Brain pericyte (primary cell): Measurements from ENCODE around the gene SERPINA4.

Experiments used
- DNase-seq: peaks from one replicate; pipeline ENCODE4 v3.0.0-alpha.2; 2012; ENCODE audit warnings: low read depth, low spot score

SERPINA4 gene

DNA sequence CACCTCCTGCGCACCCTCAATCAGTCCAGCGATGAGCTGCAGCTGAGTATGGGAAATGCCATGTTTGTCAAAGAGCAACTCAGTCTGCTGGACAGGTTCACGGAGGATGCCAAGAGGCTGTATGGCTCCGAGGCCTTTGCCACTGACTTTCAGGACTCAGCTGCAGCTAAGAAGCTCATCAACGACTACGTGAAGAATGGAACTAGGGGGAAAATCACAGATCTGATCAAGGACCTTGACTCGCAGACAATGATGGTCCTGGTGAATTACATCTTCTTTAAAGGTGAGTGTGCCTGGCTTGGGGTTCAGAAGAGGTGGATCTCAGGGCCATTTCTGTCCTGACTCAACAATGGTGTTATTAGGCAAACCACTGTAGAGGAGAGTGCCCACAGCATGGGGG, 53.6 kb downstream of the SERPINA4 start:
- no peak for DNase-seq

DNA sequence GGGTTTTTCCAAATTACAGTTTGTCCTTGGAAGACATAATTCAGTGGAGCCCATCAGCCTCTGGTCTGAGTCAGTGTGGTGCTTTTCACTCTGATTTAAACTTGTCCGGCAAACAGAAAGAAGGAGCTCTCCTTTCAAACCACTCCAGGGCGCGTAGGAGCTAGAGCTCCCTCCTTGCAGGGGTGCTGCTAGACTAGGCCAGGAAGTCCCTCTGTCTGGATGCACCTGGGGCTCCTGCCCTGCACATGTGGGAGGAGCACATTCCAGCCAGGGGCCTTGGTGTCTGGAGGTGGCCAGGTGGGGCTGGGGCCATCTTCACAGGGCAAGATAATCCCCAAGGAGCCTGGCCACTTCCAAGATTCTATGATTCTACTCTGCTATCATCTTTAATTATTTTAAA, 54.0 kb downstream of the SERPINA4 start:
- DNase-seq = no peak

GRCh38 chr14:94615823-94616570, 54.8 kb downstream of the SERPINA4 start:
- no peak for DNase-seq

- DNase-seq = no peak
Measured at GRCh38 chr14:94617366-94617941, 56.2 kb downstream of the SERPINA4 start.

DNA sequence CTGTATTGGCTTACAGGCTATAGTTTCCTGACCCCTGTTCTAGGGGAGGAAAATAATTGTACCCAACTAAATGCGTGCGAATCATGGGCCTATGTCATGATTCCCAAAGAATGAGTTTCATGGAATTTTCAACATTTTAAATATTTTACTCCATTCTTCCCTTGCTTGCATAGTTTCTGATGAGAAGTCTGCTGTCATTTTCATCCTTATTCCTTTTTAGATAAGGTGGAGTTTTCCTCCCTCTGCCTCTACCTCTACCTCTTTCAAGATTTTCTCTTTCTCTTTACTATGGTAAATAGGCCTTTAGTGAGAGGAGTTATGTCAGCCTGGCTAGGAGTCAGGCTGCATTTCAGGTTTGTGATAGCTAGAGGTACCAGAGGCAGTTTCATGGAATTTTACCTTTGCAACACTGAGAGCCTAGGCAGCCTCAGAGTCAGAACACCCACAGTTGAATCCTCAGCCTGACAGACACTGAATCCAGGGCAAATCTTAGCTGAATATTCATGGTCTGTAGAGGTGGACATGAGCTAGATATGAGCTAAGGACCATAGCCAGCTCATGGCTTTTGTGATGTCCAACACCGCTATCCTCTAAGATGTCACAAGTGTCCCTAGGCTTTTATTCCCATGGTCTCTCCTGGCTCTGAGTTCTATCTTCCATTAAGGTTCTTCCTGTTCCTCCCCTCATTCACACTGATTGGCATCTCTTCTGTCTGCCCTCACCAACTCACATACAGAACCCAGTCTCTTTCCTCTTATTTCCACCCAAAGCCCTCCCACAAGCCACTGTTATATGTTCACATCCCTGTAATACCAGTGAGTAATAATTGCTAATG, 57.0 kb downstream of the SERPINA4 start:
- DNase-seq = no peak

DNA sequence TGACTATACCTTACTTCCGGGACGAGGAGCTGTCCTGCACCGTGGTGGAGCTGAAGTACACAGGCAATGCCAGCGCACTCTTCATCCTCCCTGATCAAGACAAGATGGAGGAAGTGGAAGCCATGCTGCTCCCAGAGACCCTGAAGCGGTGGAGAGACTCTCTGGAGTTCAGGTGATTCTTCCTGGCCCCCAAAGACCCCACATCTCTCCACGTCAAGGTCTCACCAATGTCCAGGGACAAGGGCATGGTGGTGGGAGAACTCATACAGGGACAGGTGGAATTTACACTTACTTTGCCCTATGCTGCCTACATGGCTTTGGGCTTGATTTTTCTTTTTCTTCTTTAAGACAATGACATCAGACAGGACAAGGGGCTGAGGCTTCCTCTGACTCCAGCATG, 58.1 kb downstream of the SERPINA4 start:
- DNase-seq = no peak
